ENCODE results near the gene MEP1B.
"Not testable (repeated sequence)": the region's sequence is repeated elsewhere in the genome, so short reads cannot be mapped to it uniquely, and the experiment has no call there.

MEP1B gene

GRCh38 chr18:32209685-32210445, 20.0 kb downstream of the MEP1B start:
- no peak for DNase-seq (ENCODE audit: low spot score)

- DNase-seq (ENCODE audit: low spot score) = no peak
These were observed 23.9 kb downstream of the MEP1B start for GRCh38 chr18:32213693-32214092.

GRCh38 chr18:32216390-32216789, 26.6 kb downstream of the MEP1B start:
- no peak for DNase-seq (ENCODE audit: low spot score)

GRCh38 chr18:32219431-32220018, 29.7 kb downstream of the MEP1B start:
- DNase-seq (ENCODE audit: low spot score) = no peak

GRCh38 chr18:32233348-32233747, 43.5 kb downstream of the MEP1B start:
- not testable (repeated sequence) for DNase-seq (ENCODE audit: low spot score)

- no peak for DNase-seq (ENCODE audit: low spot score)
These were observed 47.2 kb downstream of the MEP1B start for GRCh38 chr18:32237049-32237448.

GRCh38 chr18:32238635-32239268, 48.9 kb downstream of the MEP1B start:
- DNase-seq (ENCODE audit: low spot score) = no peak

GRCh38 chr18:32242395-32242794, 52.6 kb downstream of the MEP1B start:
- DNase-seq (ENCODE audit: low spot score) = no peak

- no peak for DNase-seq (ENCODE audit: low spot score)
These were observed 53.5 kb downstream of the MEP1B start for GRCh38 chr18:32243358-32243757.

GRCh38 chr18:32244881-32245280, 55.0 kb downstream of the MEP1B start:
- no peak for DNase-seq (ENCODE audit: low spot score)

GRCh38 chr18:32249147-32249929, 59.5 kb downstream of the MEP1B start:
- DNase-seq (ENCODE audit: low spot score) = no peak

GRCh38 chr18:32251466-32251865, 61.6 kb downstream of the MEP1B start:
- no peak for DNase-seq (ENCODE audit: low spot score)

GRCh38 chr18:32252141-32252860, 62.5 kb downstream of the MEP1B start:
- no peak for DNase-seq (ENCODE audit: low spot score)

- DNase-seq (ENCODE audit: low spot score) = no peak
These were observed 65.7 kb downstream of the MEP1B start for GRCh38 chr18:32255570-32255969.

GRCh38 chr18:32257084-32257785, 67.4 kb downstream of the MEP1B start:
- DNase-seq (ENCODE audit: low spot score) = no peak

- no peak for DNase-seq (ENCODE audit: low spot score)
These were observed 68.3 kb downstream of the MEP1B start for GRCh38 chr18:32258148-32258547.

GRCh38 chr18:32258558-32259204, 68.8 kb downstream of the MEP1B start:
- no peak for DNase-seq (ENCODE audit: low spot score)

GRCh38 chr18:32259553-32259952, 69.7 kb downstream of the MEP1B start:
- no peak for DNase-seq (ENCODE audit: low spot score)

GRCh38 chr18:32261003-32261402, 71.2 kb downstream of the MEP1B start:
- no peak for DNase-seq (ENCODE audit: low spot score)

GRCh38 chr18:32262092-32262491, 72.3 kb downstream of the MEP1B start:
- no peak for DNase-seq (ENCODE audit: low spot score)

GRCh38 chr18:32264401-32264800, 74.6 kb downstream of the MEP1B start:
- DNase-seq (ENCODE audit: low spot score) = no peak
